ENCODE results near the gene MCM7. TPM values are rescaled to one million over a fixed set of nuclear protein-coding genes. Genes with fewer than 3 reads are reported as not detected.

The MCM7 gene
- polyA plus RNA-seq, 5 donors, result 129 to 144 (median 140) TPM

Other genes starting within 250 kb of the MCM7 start
- under 1 TPM in 1 of 5 donors, not detected in 4; 0.10 TPM for gene OR2AE1, start 224.4 kb downstream of the MCM7 start, polyA plus RNA-seq (ENCODE audit: insufficient read depth in 1 of 5, insufficient read length in 5 of 5, low replicate concordance in 1 of 5)
- gene TRIM4, start 181.9 kb downstream of the MCM7 start, polyA plus RNA-seq (ENCODE audit: insufficient read depth in 1 of 5, insufficient read length in 5 of 5, low replicate concordance in 1 of 5), result 10 to 100 TPM; 35.0 to 45.0 (median 38.6) TPM
- 1 to 10 TPM in 3 of 5 donors, under 1 TPM in 2; 0.93 to 1.5 (median 1.0) TPM for gene GJC3, start 171.8 kb downstream of the MCM7 start, polyA plus RNA-seq (ENCODE audit: insufficient read depth in 1 of 5, insufficient read length in 5 of 5, low replicate concordance in 1 of 5)
- gene AZGP1, start 125.4 kb downstream of the MCM7 start, polyA plus RNA-seq (ENCODE audit: insufficient read depth in 1 of 5, insufficient read length in 5 of 5, low replicate concordance in 1 of 5), result 100 to 1,000 TPM in 1 of 5 donors, under 1 TPM in 4; 0.24 to 101 (median 0.51) TPM
- 10 to 100 TPM; 75.2 to 93.9 (median 86.2) TPM for gene ZKSCAN1, start 85.8 kb downstream of the MCM7 start, polyA plus RNA-seq (ENCODE audit: insufficient read depth in 1 of 5, insufficient read length in 5 of 5, low replicate concordance in 1 of 5)
- 10 to 100 TPM; 23.1 to 27.0 (median 25.6) TPM for gene ZSCAN21, start 51.6 kb downstream of the MCM7 start, polyA plus RNA-seq (ENCODE audit: insufficient read depth in 1 of 5, insufficient read length in 5 of 5, low replicate concordance in 1 of 5)
- 10 to 100 TPM; 38.7 to 54.7 (median 48.2) TPM for gene ZNF3, start 19.7 kb downstream of the MCM7 start, polyA plus RNA-seq (ENCODE audit: insufficient read depth in 1 of 5, insufficient read length in 5 of 5, low replicate concordance in 1 of 5)
- 100 to 1,000 TPM; 112 to 138 (median 122) TPM for gene COPS6, start 12.4 kb downstream of the MCM7 start, polyA plus RNA-seq (ENCODE audit: insufficient read depth in 1 of 5, insufficient read length in 5 of 5, low replicate concordance in 1 of 5)
- 10 to 100 TPM; 34.5 to 43.4 (median 36.5) TPM for gene AP4M1, start 246 bp upstream of the MCM7 start, polyA plus RNA-seq (ENCODE audit: insufficient read depth in 1 of 5, insufficient read length in 5 of 5, low replicate concordance in 1 of 5)
- gene TAF6, start 18.0 kb upstream of the MCM7 start, polyA plus RNA-seq (ENCODE audit: insufficient read depth in 1 of 5, insufficient read length in 5 of 5, low replicate concordance in 1 of 5), result 10 to 100 TPM; 49.1 to 65.9 (median 58.1) TPM
- 10 to 100 TPM; 39.7 to 49.3 (median 41.5) TPM for gene CNPY4, start 18.2 kb upstream of the MCM7 start, polyA plus RNA-seq (ENCODE audit: insufficient read depth in 1 of 5, insufficient read length in 5 of 5, low replicate concordance in 1 of 5)
- 1 to 10 TPM; 1.1 to 2.5 (median 1.3) TPM for gene MBLAC1, start 25.6 kb upstream of the MCM7 start, polyA plus RNA-seq (ENCODE audit: insufficient read depth in 1 of 5, insufficient read length in 5 of 5, low replicate concordance in 1 of 5)
- gene LAMTOR4, start 47.5 kb upstream of the MCM7 start, polyA plus RNA-seq (ENCODE audit: insufficient read depth in 1 of 5, insufficient read length in 5 of 5, low replicate concordance in 1 of 5), result 100 to 1,000 TPM in 1 of 5 donors, 10 to 100 TPM in 4; 75.2 to 132 (median 92.2) TPM
- gene TRAPPC14, start 57.3 kb upstream of the MCM7 start, polyA plus RNA-seq (ENCODE audit: insufficient read depth in 1 of 5, insufficient read length in 5 of 5, low replicate concordance in 1 of 5), result 10 to 100 TPM; 16.0 to 22.3 (median 17.4) TPM
- gene GAL3ST4, start 67.2 kb upstream of the MCM7 start, polyA plus RNA-seq (ENCODE audit: insufficient read depth in 1 of 5, insufficient read length in 5 of 5, low replicate concordance in 1 of 5), result 10 to 100 TPM; 16.3 to 27.2 (median 16.9) TPM
- 10 to 100 TPM in 3 of 5 donors, 1 to 10 TPM in 2; 7.6 to 18.4 (median 14.1) TPM for gene GPC2, start 76.0 kb upstream of the MCM7 start, polyA plus RNA-seq (ENCODE audit: insufficient read depth in 1 of 5, insufficient read length in 5 of 5, low replicate concordance in 1 of 5)
- 10 to 100 TPM; 15.9 to 24.7 (median 21.1) TPM for gene STAG3, start 76.5 kb upstream of the MCM7 start, polyA plus RNA-seq (ENCODE audit: insufficient read depth in 1 of 5, insufficient read length in 5 of 5, low replicate concordance in 1 of 5)
- gene PVRIG, start 118.6 kb upstream of the MCM7 start, polyA plus RNA-seq (ENCODE audit: insufficient read depth in 1 of 5, insufficient read length in 5 of 5, low replicate concordance in 1 of 5), result 1 to 10 TPM; 4.9 to 9.3 (median 7.7) TPM
- gene SPDYE3, start 206.3 kb upstream of the MCM7 start, polyA plus RNA-seq (ENCODE audit: insufficient read depth in 1 of 5, insufficient read length in 5 of 5, low replicate concordance in 1 of 5), result 1 to 10 TPM; 5.7 to 7.4 (median 6.7) TPM